DLD1 (cell line): ENCODE data around the gene SKIDA1.

Source experiments
- in situ Hi-C: cut with HindIII; loops from 2 replicates; pipeline ENCODE4 v1.10.0; 2017; ENCODE audit warnings: low sequenced_read_pairs

SKIDA1 gene

GRCh38 chr10:21502348-21502740 is 23.1 kb downstream of the SKIDA1 start:
- in situ Hi-C loops: no loop called here

- in situ Hi-C loops: no loop called here
Observed at GRCh38 chr10:21501731-21502347, 23.6 kb downstream of the SKIDA1 start.

GRCh38 chr10:21501091-21501490 is 24.4 kb downstream of the SKIDA1 start:
- in situ Hi-C loops: no loop called here

- in situ Hi-C loops: no loop called here
Observed at GRCh38 chr10:21500578-21500910, 24.9 kb downstream of the SKIDA1 start.

- in situ Hi-C loops: no loop called here
Observed at GRCh38 chr10:21499701-21500577, 25.5 kb downstream of the SKIDA1 start.

GRCh38 chr10:21498986-21499385 is 26.5 kb downstream of the SKIDA1 start:
- in situ Hi-C loops: no loop called here

GRCh38 chr10:21498377-21498776 is 27.1 kb downstream of the SKIDA1 start:
- in situ Hi-C loops: no loop called here

- in situ Hi-C loops: no loop called here
Observed at GRCh38 chr10:21497177-21497807, 28.2 kb downstream of the SKIDA1 start.

GRCh38 chr10:21496343-21497176 is 28.9 kb downstream of the SKIDA1 start:
- in situ Hi-C loops: no loop called here

- in situ Hi-C loops: no loop called here
Observed at GRCh38 chr10:21495752-21496342, 29.6 kb downstream of the SKIDA1 start.

- in situ Hi-C loops: no loop called here
Observed at GRCh38 chr10:21495002-21495751, 30.3 kb downstream of the SKIDA1 start.

GRCh38 chr10:21494191-21495001 is 31.1 kb downstream of the SKIDA1 start:
- in situ Hi-C loops: no loop called here

GRCh38 chr10:21493784-21494183 is 31.7 kb downstream of the SKIDA1 start:
- in situ Hi-C loops: no loop called here

GRCh38 chr10:21492421-21492820 is 33.1 kb downstream of the SKIDA1 start:
- in situ Hi-C loops: no loop called here

- in situ Hi-C loops: no loop called here
Observed at GRCh38 chr10:21490711-21491105, 34.8 kb downstream of the SKIDA1 start.

GRCh38 chr10:21490028-21490710 is 35.3 kb downstream of the SKIDA1 start:
- in situ Hi-C loops: no loop called here

- in situ Hi-C loops: no loop called here
Observed at GRCh38 chr10:21488957-21489446, 36.5 kb downstream of the SKIDA1 start.

GRCh38 chr10:21488246-21488956 is 37.1 kb downstream of the SKIDA1 start:
- in situ Hi-C loops: no loop called here
